ENCODE results near the gene TRAF3. TPM values are rescaled to one million over a fixed set of nuclear protein-coding genes. Genes with fewer than 3 reads are reported as not detected.

Gene TRAF3
- 29.5 and 37.4 TPM in 2 replicates for total RNA-seq

GRCh38 chr14:102776761-102777710, at the start of gene TRAF3:
TRAF3 (plus strand) TSS chr14:102777449; CDS start chr14:102870202, 92,753 bp downstream.

GRCh38 chr14:102922490-102923200, 145.4 kb downstream of the TRAF3 start, which contains the start of gene AMN:
AMN (plus strand) TSS chr14:102922663; CDS start chr14:102922689, 26 bp downstream.

Small RNA genes within 50 kb of the gene (small RNA-seq; reads per million reads assigned to genes)
- not detected for gene RNU6-1316P (ENCODE audit: low replicate concordance)

Other genes with a start within 250 kb of the TRAF3 start
- 17.9 and 20.8 TPM in 2 replicates for gene RCOR1, start 184.8 kb upstream of the TRAF3 start, total RNA-seq
- 0.22 TPM in 1 of 2 replicates, not detected in the other for gene AMN, start 145.2 kb downstream of the TRAF3 start, total RNA-seq

All from placental pericyte (primary cell).